HFF-Myc (cell line): Measurements from ENCODE around the gene TRPV5.

Experiments used
- DNase-seq: peaks from one replicate; pipeline ENCODE4 v3.0.0-alpha.2; 2011; ENCODE audit warnings: low read depth; ENCODE audit errors: extremely low read depth
- H3K4me3 ChIP-seq: replicated peaks from 2 replicates; pipeline ENCODE4 v1.5.1; 2011; ENCODE audit warnings: low read depth, mild to moderate bottlenecking, control low read depth, low read length
- TF ChIP-seq, protein P1 (sequence below): IDR thresholded peaks from 2 replicates; pipeline ENCODE4 v1.5.1; 2012; ENCODE audit warnings: mild to moderate bottlenecking, low read depth, low read length, control low read depth; ENCODE audit errors: missing control alignments

Gene TRPV5

DNA sequence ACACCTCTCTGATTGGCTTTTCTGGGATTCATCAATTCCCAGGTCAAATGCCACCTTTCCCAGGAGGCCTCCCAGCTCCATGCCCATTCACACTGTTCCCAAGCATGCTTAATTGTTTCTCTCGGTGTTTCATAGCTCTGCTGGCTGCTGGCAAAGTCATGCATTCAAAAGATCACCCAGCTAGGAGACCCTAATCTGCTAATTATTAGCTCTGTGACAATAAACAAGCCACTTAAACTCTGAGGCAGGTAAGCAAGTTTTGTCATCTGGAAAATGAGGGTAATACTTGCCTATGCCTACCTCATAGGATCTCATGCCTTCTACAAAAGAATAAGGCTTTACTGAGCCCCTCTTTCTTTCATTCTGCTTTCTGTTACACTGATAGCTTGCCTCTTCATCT, 29.4 kb upstream of the TRPV5 start:
- H3K4me3 ChIP-seq, result no peak overlapping the region
- TF ChIP-seq, protein P1, sequence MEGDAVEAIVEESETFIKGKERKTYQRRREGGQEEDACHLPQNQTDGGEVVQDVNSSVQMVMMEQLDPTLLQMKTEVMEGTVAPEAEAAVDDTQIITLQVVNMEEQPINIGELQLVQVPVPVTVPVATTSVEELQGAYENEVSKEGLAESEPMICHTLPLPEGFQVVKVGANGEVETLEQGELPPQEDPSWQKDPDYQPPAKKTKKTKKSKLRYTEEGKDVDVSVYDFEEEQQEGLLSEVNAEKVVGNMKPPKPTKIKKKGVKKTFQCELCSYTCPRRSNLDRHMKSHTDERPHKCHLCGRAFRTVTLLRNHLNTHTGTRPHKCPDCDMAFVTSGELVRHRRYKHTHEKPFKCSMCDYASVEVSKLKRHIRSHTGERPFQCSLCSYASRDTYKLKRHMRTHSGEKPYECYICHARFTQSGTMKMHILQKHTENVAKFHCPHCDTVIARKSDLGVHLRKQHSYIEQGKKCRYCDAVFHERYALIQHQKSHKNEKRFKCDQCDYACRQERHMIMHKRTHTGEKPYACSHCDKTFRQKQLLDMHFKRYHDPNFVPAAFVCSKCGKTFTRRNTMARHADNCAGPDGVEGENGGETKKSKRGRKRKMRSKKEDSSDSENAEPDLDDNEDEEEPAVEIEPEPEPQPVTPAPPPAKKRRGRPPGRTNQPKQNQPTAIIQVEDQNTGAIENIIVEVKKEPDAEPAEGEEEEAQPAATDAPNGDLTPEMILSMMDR, result no peak
- DNase-seq, result no peak

DNA sequence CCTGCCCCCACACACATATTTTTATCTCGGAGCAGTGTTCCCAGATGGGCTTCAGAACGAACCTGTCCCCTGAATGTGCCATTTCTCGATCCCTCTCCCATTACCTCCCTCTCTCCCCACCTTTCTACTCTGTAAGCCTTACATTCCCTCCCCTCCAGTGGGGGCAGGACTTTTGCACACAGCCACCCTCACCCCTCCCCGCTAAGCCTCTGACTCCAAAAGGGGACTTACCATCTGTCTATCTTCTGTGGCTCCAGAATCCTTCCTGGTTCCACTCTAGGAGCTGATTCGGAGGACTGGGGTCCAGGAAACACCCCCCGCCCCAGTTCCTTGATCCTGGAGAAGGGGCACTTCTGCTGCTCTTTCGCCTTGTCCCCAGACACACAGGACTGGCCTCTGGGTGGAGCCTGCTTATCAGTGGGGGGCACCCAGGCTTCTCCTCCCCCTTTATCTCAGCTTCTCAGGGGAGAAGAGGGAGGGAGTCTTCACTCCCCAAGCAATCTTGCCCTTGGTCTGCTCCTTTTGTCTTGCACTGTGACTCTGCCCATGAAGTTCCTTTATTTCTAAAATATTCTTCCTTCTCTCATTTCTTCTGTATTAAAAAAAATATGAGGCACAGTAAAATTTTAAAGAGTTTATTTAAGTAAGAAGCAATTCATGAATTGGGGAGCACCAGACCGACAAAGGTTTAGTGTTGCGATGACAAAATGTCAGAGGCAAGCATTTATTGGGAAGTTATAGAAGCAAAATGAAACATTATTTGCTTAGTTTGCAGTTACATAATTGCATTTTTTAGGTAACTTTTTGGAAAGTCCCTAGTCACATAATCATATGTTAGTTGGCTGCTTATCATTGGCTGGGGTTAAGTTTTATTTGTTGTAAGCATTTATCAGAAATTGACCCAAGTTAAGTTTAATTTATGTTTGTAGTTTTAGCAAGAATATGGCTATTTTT, 28.7 kb upstream of the TRPV5 start, which contains the start of gene KEL:
Gene KEL (minus strand): TSS at position 391 of the 954 bp plus-strand sequence. CDS start 157 bp downstream, at position 234.
- TF ChIP-seq, protein P1, result no peak
- no peak within 1 kb of the TSS for H3K4me3 ChIP-seq
- no peak for DNase-seq

DNA sequence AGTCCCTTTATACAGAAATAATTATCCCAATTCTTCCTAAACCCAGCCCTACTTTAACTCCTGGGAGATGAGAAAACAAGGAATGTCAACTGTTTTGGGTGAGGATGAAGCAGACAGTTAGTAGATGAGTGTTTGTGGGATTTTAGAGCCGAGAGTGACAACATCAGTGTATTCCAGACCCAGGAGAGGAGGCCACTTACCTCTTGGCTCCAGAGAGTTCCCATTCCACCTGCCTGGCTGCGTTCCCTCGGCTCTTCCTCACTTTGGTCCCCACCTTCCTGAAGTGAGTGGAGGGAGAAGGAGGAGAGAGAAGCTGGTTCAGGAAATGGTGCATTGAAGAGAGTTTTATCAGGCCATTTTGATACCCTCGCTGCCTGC, 28.0 kb upstream of the TRPV5 start:
- TF ChIP-seq, protein P1, result no peak
- DNase-seq, result no peak
- no peak overlapping the region for H3K4me3 ChIP-seq

DNA sequence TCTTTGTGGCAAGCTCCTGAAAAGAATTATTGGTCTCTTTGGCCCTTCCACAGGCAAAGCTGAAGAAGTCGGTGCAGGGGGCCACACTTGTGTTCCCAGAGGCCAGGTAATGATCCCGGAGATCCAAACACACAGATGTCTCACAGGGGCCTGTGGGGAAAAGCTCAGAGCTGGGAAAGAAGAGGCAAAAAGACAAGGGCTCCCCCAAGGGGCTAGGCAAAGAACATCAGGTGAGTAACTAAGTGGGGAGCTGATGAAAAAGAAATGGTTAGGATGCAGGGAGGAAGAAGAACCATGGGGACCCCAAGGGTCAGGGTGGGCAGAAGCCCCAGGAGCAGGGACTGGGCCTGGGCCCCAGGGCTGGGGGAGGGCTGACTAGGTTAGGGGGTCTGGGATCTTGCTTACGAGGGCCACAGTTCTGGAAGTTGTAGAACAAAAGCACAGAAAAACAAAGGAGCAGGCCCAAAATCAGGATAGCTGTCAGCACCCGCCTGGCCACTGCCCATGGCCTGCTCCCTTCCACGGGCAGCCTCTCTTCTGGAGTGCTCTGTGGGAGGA, 27.5 kb upstream of the TRPV5 start:
- TF ChIP-seq, protein P1, result no peak
- DNase-seq, result no peak

DNA sequence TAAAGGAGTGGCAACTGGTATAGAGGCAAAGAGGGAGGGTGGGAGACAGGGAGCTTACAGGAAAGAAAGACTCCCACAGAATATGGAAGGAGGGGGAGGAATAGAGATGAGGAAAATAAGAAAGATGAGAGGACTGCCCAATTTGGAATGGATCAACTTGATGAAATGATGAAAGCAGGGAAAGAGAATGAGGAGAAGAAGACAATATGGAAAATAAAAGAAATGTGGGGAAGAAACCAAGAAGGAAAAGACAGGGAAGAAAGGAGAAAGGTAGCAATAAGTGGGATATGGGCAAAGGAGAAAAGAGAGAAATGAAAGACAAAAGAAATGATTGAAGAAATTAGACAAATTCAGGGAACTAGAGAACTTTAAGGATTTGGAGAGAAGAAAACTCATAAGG, 25.7 kb upstream of the TRPV5 start:
- TF ChIP-seq, protein P1, result no peak
- no peak for DNase-seq
- H3K4me3 ChIP-seq, result no peak overlapping the region

More for the DNA sequence above, 27.5 kb upstream of the TRPV5 start:
- no peak overlapping the region for H3K4me3 ChIP-seq

DNA sequence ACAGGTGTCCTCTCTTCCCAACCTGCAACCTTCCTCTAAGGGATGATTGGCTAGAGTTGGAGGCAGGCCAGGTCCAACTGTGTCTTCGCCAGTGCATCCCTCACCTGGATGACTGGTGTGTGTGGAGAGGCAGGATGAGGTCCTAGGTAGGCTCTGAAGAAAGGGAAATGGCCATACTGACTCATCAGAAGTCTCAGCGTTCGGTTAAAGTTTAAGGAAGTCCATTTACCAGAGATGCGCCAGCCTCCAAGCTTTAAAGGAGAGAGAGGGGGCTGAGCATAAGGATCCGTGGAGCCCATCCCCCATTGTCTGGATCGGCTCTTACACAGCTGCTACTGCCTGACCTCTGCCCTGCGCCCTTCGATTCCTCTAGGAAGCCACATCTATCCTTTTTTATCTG, 24.2 kb upstream of the TRPV5 start:
- H3K4me3 ChIP-seq, result no peak overlapping the region
- no peak for DNase-seq
- TF ChIP-seq, protein P1, result no peak
